HFFc6 (cell line): Measurements from ENCODE around the gene DBT. TPM values are rescaled to one million over a fixed set of nuclear protein-coding genes. Genes with fewer than 3 reads are reported as not detected.

Experiments
- DNase-seq: peaks from one replicate; pipeline ENCODE4 v3.0.0-alpha.2; 2018
- H3K27ac Mint-ChIP-seq: 2 replicates; pipeline ENCODE4 v1.8.0; 2020; ENCODE audit warnings: mild to moderate bottlenecking, mixed read lengths
- H3K27me3 Mint-ChIP-seq: 2 replicates; pipeline ENCODE4 v1.8.0; 2021; ENCODE audit warnings: mild to moderate bottlenecking, moderate library complexity, mixed read lengths; ENCODE audit not compliant: insufficient read depth
- H3K36me3 Mint-ChIP-seq: 2 replicates; pipeline ENCODE4 v1.8.0; 2021; ENCODE audit warnings: low read depth, mixed read lengths
- H3K4me1 Mint-ChIP-seq: 2 replicates; pipeline ENCODE4 v1.8.0; 2020; ENCODE audit warnings: low read depth, mixed read lengths
- H3K4me3 Mint-ChIP-seq: 2 replicates; pipeline ENCODE4 v1.8.0; 2020; ENCODE audit warnings: mild to moderate bottlenecking, moderate library complexity, mixed read lengths
- H3K9me3 Mint-ChIP-seq: 2 replicates; pipeline ENCODE4 v1.8.0; 2020; ENCODE audit warnings: mild to moderate bottlenecking, mixed read lengths
- CTCF ChIP-seq: fragments of 200-600 bp; sonication (generic); IDR thresholded peaks from 2 replicates; pipeline ENCODE4 v1.5.0; 2021; ENCODE audit warnings: antibody characterized with exemption, mild to moderate bottlenecking
- total RNA-seq, 6 experiments: library from RNA; stranded (reverse); fragmentation: NEBNext Ultra II Directional; extraction: Animal tissue kit (Norgen Biotek cat#: 25700); gene quantifications; 2 replicates in 1 of 6; 3 replicates in 5 of 6; pipeline ENCODE4 v1.2.3, GENCODE V29; 2021

Gene DBT
- total RNA-seq, 6 experiments from 2014 or later = 8.6 to 12.3 (median 10.2) TPM

GRCh38 chr1:100178091-100178490, 71.5 kb downstream of the DBT start, which contains the start of gene LRRC39:
Gene LRRC39 (minus strand): TSS chr1:100178256. CDS start chr1:100168516, 9,740 bp downstream.
- no peaks in the 10 kb centered on the region for H3K4me1 Mint-ChIP-seq
- H3K27ac Mint-ChIP-seq = no peak within 1 kb of the TSS
- no peaks in the 10 kb centered on the region for H3K27me3 Mint-ChIP-seq
- H3K36me3 Mint-ChIP-seq = no peaks in the 10 kb centered on the region
- TF ChIP-seq CTCF = no peak
- no peak for DNase-seq
- H3K4me3 Mint-ChIP-seq = no peak within 1 kb of the TSS
- H3K9me3 Mint-ChIP-seq = no peaks in the 10 kb centered on the region

GRCh38 chr1:100177295-100178041, 72.2 kb downstream of the DBT start:
- Mint-ChIP-seq H3K27me3 (no peaks in the 10 kb centered on the region), H3K9me3 (no peaks in the 10 kb centered on the region), H3K4me3 (no peak overlapping the region), H3K4me1 (no peaks in the 10 kb centered on the region), H3K27ac (no peak overlapping the region), H3K36me3 (no peaks in the 10 kb centered on the region)
- DNase-seq = no peak
- no peak for TF ChIP-seq CTCF

- no peak for TF ChIP-seq CTCF
- no peaks in the 10 kb centered on the region for H3K9me3 Mint-ChIP-seq
- no peaks in the 10 kb centered on the region for H3K4me1 Mint-ChIP-seq
- H3K4me3 Mint-ChIP-seq = no peak overlapping the region
- H3K36me3 Mint-ChIP-seq = no peaks in the 10 kb centered on the region
- no peak for DNase-seq
- H3K27me3 Mint-ChIP-seq = no peaks in the 10 kb centered on the region; the same call in 1 of the 2 replicates
- no peak overlapping the region for H3K27ac Mint-ChIP-seq
Observed at GRCh38 chr1:100168051-100168450, 81.6 kb downstream of the DBT start.

- no peaks in the 10 kb centered on the region; the same call in 1 of the 2 replicates for H3K27me3 Mint-ChIP-seq
- no peak for DNase-seq
- no peak overlapping the region for H3K27ac Mint-ChIP-seq
Observed at GRCh38 chr1:100164702-100165101, 84.9 kb downstream of the DBT start.

GRCh38 chr1:100164216-100164615, 85.4 kb downstream of the DBT start:
- no peak for DNase-seq
- TF ChIP-seq CTCF = no peak
- no peaks in the 10 kb centered on the region; the same call in 1 of the 2 replicates for H3K27me3 Mint-ChIP-seq
- no peak overlapping the region for H3K4me3 Mint-ChIP-seq
- no peaks in the 10 kb centered on the region for H3K4me1 Mint-ChIP-seq
- no peaks in the 10 kb centered on the region for H3K36me3 Mint-ChIP-seq
- no peak overlapping the region for H3K27ac Mint-ChIP-seq
- H3K9me3 Mint-ChIP-seq = no peaks in the 10 kb centered on the region

More at GRCh38 chr1:100164702-100165101, 84.9 kb downstream of the DBT start:
- Mint-ChIP-seq H3K36me3 (no peaks in the 10 kb centered on the region), H3K4me3 (no peak overlapping the region), H3K9me3 (no peaks in the 10 kb centered on the region), H3K4me1 (no peaks in the 10 kb centered on the region)
- no peak for TF ChIP-seq CTCF
